K562 (cell line): ENCODE data around the gene CLASP1. TPM values are rescaled to one million over a fixed set of nuclear protein-coding genes. Genes with fewer than 3 reads are reported as not detected.

ENCODE experiments used
- ATAC-seq: fragments of 200-7000 bp; cut with Tn5 transposase; 3 replicates; pipeline ENCODE4 v1.9.1; 2020; ENCODE audit warnings: moderate library complexity
- BruUV-seq: library from RNA; stranded (reverse); fragments of 400-500 nt; replicated peaks from 2 replicates; lab custom pipeline; 2021; lab: Mats Ljungman, UMichigan
- CTCF ChIA-PET: fragments of 300-600 bp; formaldehyde crosslinking; extraction: SDS; loops from one replicate; lab custom pipeline; 2021; ENCODE audit warnings: low intra/inter-chr PET ratio; lab: Yijun Ruan, JAX
- POLR2A ChIA-PET: fragments of 300-600, 350-650 bp; sonication (Branson Sonifier 250); formaldehyde crosslinking; extraction: SDS; loops from one replicate; lab custom pipeline; 2021; ENCODE audit warnings: antibody characterized with exemption, inconsistent platforms; lab: Yijun Ruan, JAX
- DNase-seq, 4 experiments: peaks; one replicate each; pipeline versions ENCODE4 v3.0.0 to v3.0.0-alpha.2; 2011 to 2018; ENCODE audit warnings: low spot score in 3 of 4, mixed read lengths in 3 of 4; ENCODE audit errors: extremely low read depth in 1 of 4
- FAIRE-seq: peaks from 2 replicates; lab custom pipeline; 2011; peaks lifted over from hg19 to GRCh38; lab: Jason Lieb, UNC
- H2AFZ ChIP-seq: 2 replicates; pipeline ENCODE4 v1.6.0; 2011; ENCODE audit warnings: low read depth, low read length, control low read depth, inconsistent platforms
- H3K27ac ChIP-seq: fragments of 200-600 bp; 3 replicates; pipeline ENCODE4 v1.8.0; 2011; ENCODE audit warnings: low read depth, mild to moderate bottlenecking, control low read depth, inconsistent platforms, low read length, moderate library complexity, mixed read lengths; ENCODE audit errors: extremely low read depth
- H3K27me3 ChIP-seq, 2 experiments: fragments of 300-600 bp in 1 of 2; 2 replicates in 1 of 2; 3 replicates in 1 of 2; pipeline versions ENCODE4 v1.6.0 to v1.8.0; 2011; ENCODE audit warnings: inconsistent platforms in 2 of 2, low read length in 2 of 2, mild to moderate bottlenecking in 1 of 2, mixed read lengths in 1 of 2, moderate library complexity in 1 of 2; ENCODE audit not compliant: control insufficient read depth in 2 of 2, insufficient read depth in 2 of 2
- H3K36me3 ChIP-seq: fragments of 300-600 bp; 3 replicates; pipeline ENCODE4 v1.8.0; 2011; ENCODE audit warnings: mild to moderate bottlenecking, low read length, inconsistent platforms; ENCODE audit not compliant: control insufficient read depth, insufficient read depth
- H3K4me1 ChIP-seq, 2 experiments: fragments of 200-600 bp in 1 of 2; replicated peaks in 1 of 2; 2 replicates in 1 of 2; 3 replicates in 1 of 2; pipeline versions ENCODE4 v1.5.1 to v1.8.0; 2011; ENCODE audit warnings: inconsistent platforms in 2 of 2, low read length in 2 of 2, mild to moderate bottlenecking in 1 of 2, mixed read lengths in 1 of 2, moderate library complexity in 1 of 2; ENCODE audit not compliant: control insufficient read depth in 2 of 2, insufficient read depth in 2 of 2
- H3K4me2 ChIP-seq: 2 replicates; pipeline ENCODE4 v1.6.1; 2011; ENCODE audit warnings: low read length, control low read depth, inconsistent platforms, mixed read lengths; ENCODE audit not compliant: insufficient read depth
- H3K4me3 ChIP-seq: fragments of 200-600 bp; sonication (generic), shearing (Covaris generic); 2 replicates; pipeline ENCODE4 v1.5.1; 2016; ENCODE audit warnings: control low read depth, inconsistent platforms
- H3K79me2 ChIP-seq: fragments of 200-600 bp; 3 replicates; pipeline ENCODE4 v1.8.0; 2011; ENCODE audit warnings: low read length, inconsistent platforms; ENCODE audit not compliant: control insufficient read depth, insufficient read depth
- H3K9ac ChIP-seq, 2 experiments: 2 replicates each; pipeline versions ENCODE4 v1.6.0 to v1.6.1; 2011; ENCODE audit warnings: low read depth in 2 of 2, low read length in 2 of 2, control low read depth in 1 of 2, inconsistent platforms in 1 of 2, mild to moderate bottlenecking in 1 of 2, mixed read lengths in 1 of 2; ENCODE audit not compliant: insufficient read depth in 1 of 2
- H3K9me1 ChIP-seq: one replicate; pipeline ENCODE4 v1.6.0; 2011; ENCODE audit warnings: inconsistent platforms, mild to moderate bottlenecking, low read length, moderate library complexity; ENCODE audit not compliant: control insufficient read depth, insufficient read depth
- H3K9me3 ChIP-seq: replicated peaks from 2 replicates; pipeline ENCODE4 v1.5.1; 2011; ENCODE audit warnings: low read depth, low read length, inconsistent platforms; ENCODE audit not compliant: control insufficient read depth, insufficient read depth
- H4K20me1 ChIP-seq: replicated peaks from 2 replicates; pipeline ENCODE4 v1.6.1; 2011; ENCODE audit warnings: low read length, inconsistent platforms, mixed read lengths; ENCODE audit not compliant: control insufficient read depth, insufficient read depth
- BCOR ChIP-seq: fragments of 450-650 bp; IDR thresholded peaks from 2 replicates; pipeline ENCODE4 v1.6.1; 2016
- DDX20 ChIP-seq: fragments of 450-650 bp; IDR thresholded peaks from 2 replicates; pipeline ENCODE4 v1.6.1; 2016; ENCODE audit warnings: missing genetic modification characterization, low read depth, mild to moderate bottlenecking, missing compliant biosample characterization, moderate library complexity
- ETV6 ChIP-seq, 3 experiments: fragments of 150-350 bp in 1 of 3; sonication (generic) in 1 of 3; formaldehyde crosslinking in 1 of 3; IDR thresholded peaks; 2 replicates each; pipeline versions ENCODE4 v1.6.1 to v1.8.0; 2014 to 2022; ENCODE audit warnings: borderline replicate concordance in 2 of 3, low read depth in 2 of 3, antibody characterized with exemption in 1 of 3, low read length in 1 of 3, mild to moderate bottlenecking in 1 of 3, missing genetic modification reagents in 1 of 3
- GATAD2B ChIP-seq: fragments of 450-650 bp; IDR thresholded peaks from 2 replicates; pipeline ENCODE4 v1.6.1; 2017; ENCODE audit warnings: mild to moderate bottlenecking, borderline replicate concordance
- L3MBTL2 ChIP-seq: fragments of 450-650 bp; IDR thresholded peaks from 2 replicates; pipeline ENCODE4 v1.6.1; 2016; ENCODE audit warnings: mild to moderate bottlenecking, moderate library complexity
- NFIX ChIP-seq: fragments of 250-450 bp; sonication (Bioruptor Pico); IDR thresholded peaks from 2 replicates; pipeline ENCODE4 v1.4.0; 2020; ENCODE audit warnings: low read depth, mild to moderate bottlenecking, moderate library complexity
- PHB ChIP-seq: fragments of 250-450 bp; sonication (Bioruptor Pico); IDR thresholded peaks from 2 replicates; pipeline ENCODE4 v1.5.0; 2021
- POLR2G ChIP-seq: fragments of 200-400 bp; formaldehyde crosslinking; IDR thresholded peaks from 2 replicates; pipeline ENCODE4 v1.6.1; 2017; ENCODE audit warnings: low read depth, mild to moderate bottlenecking, antibody characterized with exemption, low read length, moderate library complexity
- RREB1 ChIP-seq: fragments of 250-450 bp; sonication (Bioruptor Pico); IDR thresholded peaks from 2 replicates; pipeline ENCODE4 v1.4.0; 2020
- SRSF1 ChIP-seq: fragments of 200-400 bp; formaldehyde crosslinking; IDR thresholded peaks from 2 replicates; pipeline ENCODE4 v1.6.1; 2017; ENCODE audit warnings: mild to moderate bottlenecking, low read depth, low read length, moderate library complexity
- TARDBP ChIP-seq: fragments of 450-650 bp; IDR thresholded peaks from 2 replicates; pipeline ENCODE4 v1.6.1; 2016
- ZNF583 ChIP-seq: fragments of 250-450 bp; sonication (Bioruptor Pico); IDR thresholded peaks from 2 replicates; pipeline ENCODE4 v1.4.0; 2020
- WGBS: fragments of 100-300 bp; shearing (Covaris generic); methylation state at CpG from one replicate; pipeline ENCODE4 v1.1.6; 2016; ENCODE audit warnings: low coverage, mixed read lengths; ENCODE audit not compliant: insufficient coverage; ENCODE audit errors: missing lambda C conversion rate; 5-methylcytosine and 5-hydroxymethylcytosine counted together
- in situ Hi-C: fragments of 300-500 bp; cut with MboI; formaldehyde crosslinking; loops from 4 replicates; pipeline ENCODE4 v1.15.0; 2018; ENCODE audit warnings: inconsistent platforms, mixed read lengths
- intact Hi-C: fragments of 100-400 bp; cut with micrococcal nuclease; formaldehyde crosslinking; loops from 2 replicates; pipeline ENCODE4 v1.14.2; 2022
- polyA plus RNA-seq, 8 experiments: library from polyadenylated mRNA; depleted of rRNA in 4 of 8; stranded (reverse) in 5 of 8; unstranded in 3 of 8; fragments of >200 nt; fragmentation: Nextera tagmentation in 2 of 8; fragmentation: Illumina TruSeq in 1 of 8; extraction: Ambion mirVana in 2 of 8; extraction: Trizol in 1 of 8; gene quantifications; 2 replicates each; pipeline versions ENCODE4 v1.2.1 to v1.2.3, GENCODE V29; 2011 to 2014; ENCODE audit warnings: inconsistent platforms in 1 of 8, missing spikeins in 1 of 8
- total RNA-seq, 7 experiments: library from RNA; depleted of rRNA in 6 of 7; stranded (reverse); fragments of >200 nt in 6 of 7; fragmentation: Illumina TruSeq in 2 of 7; extraction: Trizol in 2 of 7; gene quantifications; 2 replicates each; pipeline versions ENCODE4 v1.2.1 to v1.2.3, GENCODE V29; 2011 to 2021; ENCODE audit warnings: low replicate concordance in 1 of 7

CLASP1 gene
- total and polyA plus RNA-seq, 9 of the 15 experiments (the other 6 are each of a cell fraction or from before 2014, with no cell fraction given), result 1.7 to 40.3 (median 20.7) TPM

DNA sequence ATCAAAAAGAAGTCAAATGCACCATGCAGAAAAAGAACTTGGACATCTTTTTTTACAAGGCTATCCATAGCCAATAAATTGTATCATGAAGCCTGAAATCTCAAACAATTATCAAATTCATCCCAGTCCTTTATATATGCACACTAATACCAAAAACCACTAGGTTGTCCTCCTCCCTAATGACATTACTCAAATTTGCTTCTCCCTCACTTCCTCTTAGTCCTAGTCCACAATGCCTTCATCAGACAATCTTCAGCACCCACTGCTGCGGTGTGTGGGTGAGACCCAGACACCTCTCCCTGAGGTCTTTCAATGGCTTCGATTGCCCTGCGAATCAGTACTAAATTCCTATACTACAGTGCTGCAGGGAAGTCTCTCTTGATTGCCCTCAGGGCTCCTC, 58.1 kb downstream of the CLASP1 start:
- no peak overlapping the region for H3K9ac ChIP-seq
- peaks cover 0 to 12% of the 10 kb centered on the region in 2 experiments; a peak in 3 of 5 replicates for H3K4me1 ChIP-seq
- H3K27me3 ChIP-seq, result no peaks in the 10 kb centered on the region
- in situ Hi-C loops, result no loop called here
- no peak overlapping the region for H3K27ac ChIP-seq
- H3K9me3 ChIP-seq, result no peaks in the 10 kb centered on the region
- FAIRE-seq, result no peak
- H3K79me2 ChIP-seq, result peaks cover 45% of the 10 kb centered on the region
- 89% methylated on average over 3 of the region's 3 CpGs for WGBS
- ChIA-PET CTCF (no interaction called here), POLR2A (no interaction called here)
- no peak overlapping the region for H3K4me3 ChIP-seq
- no peaks in the 10 kb centered on the region for H4K20me1 ChIP-seq
- H2AFZ ChIP-seq, result no peak overlapping the region
- no TSS peak for BruUV-seq
- TF ChIP-seq SRSF1 (no peak), GATAD2B (no peak), ETV6 (IDR thresholded peaks at IDR 0.05; ENCODE audit: borderline replicate concordance in 1 of 2, low read depth in 2 of 2, low read length in 1 of 2) (no peak), ETV6 (CRISPR knock-in tag; IDR thresholded peaks at IDR 0.05; ENCODE audit: borderline replicate concordance) (no peak), RREB1 (CRISPR knock-in tag) (no peak), BCOR (no peak), ZNF583 (CRISPR knock-in tag) (no peak), NFIX (CRISPR knock-in tag) (no peak), L3MBTL2 (no peak), POLR2G (no peak), PHB (CRISPR knock-in tag) (no peak), DDX20 (no peak), TARDBP (no peak)
- TF ChIP-seq, all 486 proteins: peak for 0
- Histone ChIP-seq H3K36me3 (no peaks in the 10 kb centered on the region; the same call in 2 of the 3 replicates), H3K4me2 (no peak overlapping the region), H3K9me1 (no peaks in the 10 kb centered on the region)
- DNase-seq (no peak), ATAC-seq (no peak)
- intact Hi-C loops, result no loop called here
